GM21381 (cell line): ENCODE results near the gene APOBR.
A peak's percentile ranks its signal among the peaks of the same experiment; 100 is the strongest.
"Not testable (repeated sequence)": the region's sequence is repeated elsewhere in the genome, so short reads cannot be mapped to it uniquely, and the experiment has no call there.

Experiments
- ATAC-seq: cut with Tn5 transposase; IDR thresholded peaks from one replicate; pipeline ENCODE4 v1.9.1; 2021; ENCODE audit warnings: mild to moderate bottlenecking, moderate library complexity; ENCODE audit not compliant: unreplicated experiment

APOBR gene, protein sequence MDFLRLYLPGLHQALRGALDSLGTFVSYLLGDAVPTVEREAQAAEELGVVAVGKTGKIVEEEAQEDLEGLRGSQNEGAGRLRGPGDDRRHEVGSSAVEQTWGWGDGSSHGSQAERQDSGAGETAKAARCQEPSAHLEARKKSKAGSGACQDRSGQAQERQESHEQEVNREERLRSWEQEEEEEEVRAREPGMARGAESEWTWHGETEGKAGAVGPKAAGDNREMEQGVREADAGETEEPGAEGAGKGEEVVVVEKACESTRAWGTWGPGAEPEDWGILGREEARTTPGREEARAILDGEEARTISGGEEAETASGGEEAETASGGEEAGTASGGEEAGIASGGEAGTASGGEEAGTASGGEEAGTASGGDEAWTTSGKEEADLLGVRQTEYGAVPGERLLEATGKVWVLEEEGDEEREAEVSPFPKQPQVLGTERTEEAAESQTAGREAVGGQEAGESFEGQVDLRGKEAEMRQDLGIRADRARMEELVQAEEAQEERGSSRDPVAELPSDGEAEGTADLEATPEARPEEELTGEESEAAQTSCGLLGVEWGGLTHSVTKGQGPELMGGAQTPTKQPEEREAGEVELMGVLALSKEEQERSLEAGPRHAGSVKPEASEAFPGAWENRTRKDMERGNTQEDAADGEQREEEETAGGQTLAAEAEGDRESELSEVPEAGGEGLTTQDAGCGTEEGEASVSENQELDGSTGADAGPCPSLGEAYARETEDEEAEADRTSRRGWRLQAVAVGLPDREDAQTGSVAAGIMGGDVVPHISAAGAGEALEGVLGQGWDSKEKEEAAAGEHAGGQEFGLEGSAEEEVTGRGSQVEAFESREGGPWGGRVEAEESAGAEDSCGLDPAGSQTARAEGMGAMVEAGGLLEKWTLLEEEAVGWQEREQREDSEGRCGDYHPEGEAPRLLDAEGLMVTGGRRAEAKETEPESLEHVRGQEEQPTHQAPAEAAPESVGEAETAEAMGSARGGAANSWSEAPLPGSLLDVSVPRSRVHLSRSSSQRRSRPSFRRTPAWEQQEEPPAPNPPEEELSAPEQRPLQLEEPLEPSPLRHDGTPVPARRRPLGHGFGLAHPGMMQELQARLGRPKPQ

DNA sequence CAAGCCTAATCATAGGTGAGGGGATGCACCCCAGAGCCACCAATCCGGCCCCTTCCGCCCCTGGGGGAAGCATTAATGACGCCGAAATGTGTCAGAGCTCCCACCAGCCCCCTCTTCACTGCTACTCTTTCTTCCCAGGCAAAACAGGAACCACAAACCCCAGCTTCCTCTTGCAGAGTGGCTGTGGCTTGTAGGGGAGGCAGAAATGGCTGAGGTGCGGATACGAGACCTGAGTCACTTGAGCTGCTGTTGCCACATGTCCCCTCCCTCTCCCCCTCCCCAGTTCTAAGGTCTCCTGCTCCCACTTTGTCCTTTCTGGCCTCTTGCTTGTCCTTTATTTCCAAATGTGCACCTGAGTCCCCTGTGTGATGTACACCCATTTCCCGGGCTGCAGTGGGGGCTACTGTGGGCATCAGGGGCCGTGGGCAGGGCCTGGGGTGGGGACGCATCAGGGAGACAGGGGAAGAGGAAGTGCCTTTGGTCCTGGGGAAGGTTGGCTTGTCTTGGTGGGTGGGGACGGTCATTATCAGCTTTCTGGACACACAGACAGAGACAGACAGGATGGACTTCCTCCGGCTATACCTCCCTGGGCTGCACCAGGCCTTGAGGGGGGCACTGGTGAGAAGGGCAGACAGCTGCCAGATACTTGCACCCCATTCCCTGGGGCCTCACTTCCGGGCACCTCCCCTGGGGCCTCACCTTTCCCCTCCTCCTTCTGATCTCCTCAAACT is at the start of gene APOBR:
Gene APOBR, plus strand, starts transcription at position 523 of the 731 bp plus-strand sequence. Its CDS starts 39 bp downstream, at position 562.
- ATAC-seq: peak; percentile 41

DNA sequence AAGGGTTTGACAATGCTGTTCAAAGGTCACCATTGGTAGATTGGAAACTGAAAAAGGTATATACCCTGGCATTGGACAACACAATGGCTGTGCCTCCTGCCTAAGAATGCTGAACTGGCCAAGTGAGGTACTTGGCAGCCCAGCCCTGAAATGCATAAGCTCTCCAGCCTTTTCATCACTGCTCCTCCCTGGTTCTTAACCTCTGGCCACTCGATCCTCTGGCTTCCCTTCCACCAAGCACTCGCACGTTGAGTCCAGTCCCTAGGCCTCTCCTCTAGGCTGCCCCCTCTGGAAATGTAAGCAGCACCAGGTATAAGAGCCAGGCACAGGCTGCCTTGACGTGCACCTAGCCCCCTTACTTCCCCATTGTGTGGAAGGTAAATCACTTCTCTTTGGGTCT is 48.1 kb upstream of the APOBR start:
- not testable (repeated sequence) for ATAC-seq

DNA sequence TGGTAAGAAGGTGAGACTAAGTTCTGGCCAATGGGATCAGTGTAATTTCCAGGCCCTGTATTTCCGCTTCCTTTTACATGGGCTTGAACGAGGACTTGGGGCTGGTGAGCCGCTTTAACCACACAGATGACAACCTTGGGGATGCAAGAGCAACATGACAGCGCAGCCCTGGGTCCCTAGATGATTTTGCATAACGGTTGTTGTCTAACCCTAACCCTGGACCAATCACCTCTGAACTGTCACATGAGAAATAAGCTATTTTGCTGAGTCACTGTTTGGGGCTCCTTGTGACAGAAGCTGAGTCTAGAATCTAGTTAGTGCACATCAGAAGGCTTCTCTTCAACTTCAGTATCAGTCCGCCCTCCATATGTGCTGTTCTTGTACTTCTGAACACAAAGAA is 47.4 kb upstream of the APOBR start:
- ATAC-seq: not testable (repeated sequence)

DNA sequence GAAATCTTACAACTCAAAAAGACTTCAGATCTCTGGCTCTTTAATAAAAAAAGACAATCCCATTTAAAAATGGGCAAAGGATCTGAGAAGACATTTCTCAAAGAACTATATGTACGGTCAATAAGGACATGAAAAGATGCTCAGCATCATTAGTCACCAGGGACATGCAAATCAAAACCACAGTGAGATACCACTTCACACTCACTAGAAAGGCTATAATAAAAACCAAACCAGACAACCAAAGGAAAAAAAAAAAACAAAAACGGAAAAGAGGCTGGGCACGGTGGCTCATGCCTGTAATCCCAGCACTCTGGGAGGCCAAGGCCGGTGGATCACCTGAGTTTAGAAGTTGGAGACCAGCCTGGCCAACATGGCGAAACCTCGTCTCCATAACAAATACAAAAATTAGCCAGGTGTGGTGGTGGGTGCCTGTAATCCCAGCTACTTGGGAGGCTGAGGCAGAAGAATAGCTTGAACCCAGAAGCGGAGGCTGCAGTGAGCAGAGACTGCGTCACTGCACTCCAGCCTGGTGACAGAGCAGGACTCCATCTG is 20.7 kb upstream of the APOBR start:
- ATAC-seq: no peak

DNA sequence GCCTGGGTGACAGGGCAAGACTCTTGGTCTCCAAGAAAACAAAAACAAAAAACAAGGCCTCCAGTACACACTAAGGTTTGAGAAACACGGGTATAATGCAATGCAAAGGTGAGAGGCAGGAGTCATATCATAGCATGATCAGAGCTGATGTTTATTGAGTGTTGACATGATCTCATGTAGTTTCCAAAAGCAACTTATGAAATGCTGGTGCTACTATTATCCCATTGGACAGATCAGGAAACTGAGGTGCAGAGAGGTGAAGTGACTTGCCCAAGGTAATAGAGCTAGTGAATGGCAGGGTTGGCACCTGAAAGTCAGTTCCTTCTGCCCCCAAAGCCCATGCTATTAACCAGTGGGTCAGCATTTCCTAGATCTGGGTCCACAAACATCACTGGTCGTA is 19.2 kb upstream of the APOBR start:
- ATAC-seq: no peak

DNA sequence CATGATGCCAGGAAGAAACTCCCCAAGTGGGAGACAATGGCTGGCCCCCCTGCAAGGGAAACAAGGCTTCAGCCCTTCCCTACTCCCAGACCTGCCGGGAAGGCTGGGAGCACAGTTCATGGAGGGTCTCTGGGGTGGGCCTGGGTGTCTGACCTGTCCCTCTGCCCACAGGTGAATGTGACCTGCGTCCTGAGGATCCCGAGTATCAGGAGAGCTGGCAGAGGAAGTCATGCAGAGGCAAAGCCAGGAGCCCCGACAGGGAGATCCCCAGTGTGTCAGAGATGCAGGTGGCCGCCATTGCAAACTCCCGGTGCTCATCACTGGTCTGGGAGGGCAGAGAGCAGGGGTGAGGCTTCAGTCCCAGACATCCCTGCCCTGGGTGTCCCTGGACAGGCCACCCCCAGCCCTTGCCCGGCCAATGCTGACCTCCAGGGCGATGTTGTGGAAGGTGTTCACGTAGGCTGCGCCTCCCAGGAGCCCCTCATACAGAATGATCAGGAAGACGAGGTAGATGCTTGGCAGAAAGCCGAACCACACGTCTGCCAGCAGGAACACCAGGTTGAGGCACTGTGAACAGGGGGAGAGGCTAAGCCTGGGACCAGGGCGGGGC is 17.0 kb upstream of the APOBR start:
- no peak for ATAC-seq

DNA sequence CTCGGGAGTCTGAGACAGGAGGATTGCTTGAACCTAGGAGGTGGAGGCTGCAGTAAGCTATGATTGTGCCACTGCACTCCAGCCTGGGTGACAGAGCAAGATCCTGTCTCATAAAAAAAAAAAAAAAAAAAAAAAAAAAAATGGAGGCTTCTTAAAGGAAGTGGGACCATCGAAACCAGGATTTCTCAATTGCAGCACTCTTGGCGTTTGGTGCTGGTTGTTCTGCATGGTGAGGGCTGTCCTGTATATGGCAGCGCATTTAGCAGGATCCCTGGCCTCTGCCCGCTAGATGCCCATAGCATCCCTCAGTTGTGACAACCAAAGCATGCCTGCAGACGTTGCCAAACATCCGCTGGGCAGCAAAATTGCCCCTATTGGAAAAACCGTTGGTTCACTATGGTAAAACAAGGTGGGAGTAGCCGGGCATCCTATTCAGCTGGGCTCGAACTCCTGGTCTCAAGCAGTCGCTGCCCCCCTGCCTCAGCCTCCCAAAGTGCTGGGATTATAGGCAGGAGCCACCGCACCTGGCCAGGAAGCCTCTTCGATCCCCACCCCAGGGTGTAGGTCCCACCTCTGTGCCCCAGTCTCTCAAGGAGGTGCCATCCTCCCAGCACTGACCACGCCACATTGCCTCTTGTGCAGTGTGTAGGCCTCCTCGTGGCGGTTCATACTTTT is 15.8 kb upstream of the APOBR start:
- ATAC-seq: no peak

DNA sequence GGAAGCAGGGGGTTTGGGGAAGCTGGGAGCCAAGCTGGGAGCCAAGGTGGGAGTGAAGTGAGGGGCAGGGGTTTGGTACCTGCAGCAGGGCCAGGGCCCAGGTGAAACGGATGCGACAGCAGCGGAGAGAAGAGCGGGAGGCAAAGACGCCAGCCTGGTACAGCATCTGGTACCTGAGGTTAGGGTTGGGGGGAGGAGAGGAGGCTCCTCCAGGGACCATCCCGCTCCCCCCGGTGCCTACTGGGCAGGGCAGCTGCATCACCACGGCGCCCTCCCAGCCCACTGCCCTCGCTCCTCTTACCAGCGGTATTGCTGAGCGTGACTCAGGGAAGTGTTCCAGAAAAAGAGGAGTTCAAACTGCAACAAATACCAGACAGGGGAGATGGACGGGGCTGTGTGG is 12.4 kb upstream of the APOBR start:
- ATAC-seq: no peak

DNA sequence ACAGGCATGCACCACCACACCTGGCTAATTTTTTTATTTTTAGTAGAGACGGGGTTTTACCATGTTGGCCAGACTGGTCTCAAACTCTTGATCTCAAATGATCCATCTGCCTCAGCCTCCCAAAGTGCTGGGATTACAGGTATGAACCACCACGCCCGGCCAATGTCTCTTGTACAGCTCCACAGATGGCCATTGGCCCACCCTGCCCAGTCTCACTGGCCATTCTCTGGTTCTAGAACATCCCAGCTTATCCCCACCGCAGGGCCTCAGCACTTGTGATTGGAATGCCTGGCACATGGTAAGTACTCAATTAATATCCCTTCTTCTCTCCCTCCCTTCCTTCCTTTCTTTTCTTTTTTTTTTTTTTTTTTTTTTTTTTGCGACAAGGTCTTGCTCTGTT is 11.1 kb upstream of the APOBR start:
- not testable (repeated sequence) for ATAC-seq

DNA sequence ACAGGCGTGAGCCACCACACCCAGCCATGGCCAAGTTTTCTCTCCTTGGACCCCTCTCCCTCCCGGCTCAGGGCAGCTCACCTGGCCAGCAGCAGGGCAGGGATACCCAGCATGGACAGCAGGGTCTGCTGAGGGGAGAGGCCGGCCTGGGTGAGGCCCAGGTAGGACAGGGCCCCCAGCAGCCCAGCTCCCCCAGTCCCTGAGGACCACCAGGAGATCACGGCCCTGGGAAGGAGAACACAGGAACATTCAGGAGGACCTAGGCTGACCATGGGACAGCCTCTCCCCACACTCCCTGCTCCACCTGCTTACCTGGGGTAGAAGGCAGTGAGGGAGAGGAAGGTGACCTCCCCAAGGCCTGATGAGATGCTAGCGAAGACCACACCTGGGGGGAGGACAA is 8.2 kb upstream of the APOBR start:
- no peak for ATAC-seq

DNA sequence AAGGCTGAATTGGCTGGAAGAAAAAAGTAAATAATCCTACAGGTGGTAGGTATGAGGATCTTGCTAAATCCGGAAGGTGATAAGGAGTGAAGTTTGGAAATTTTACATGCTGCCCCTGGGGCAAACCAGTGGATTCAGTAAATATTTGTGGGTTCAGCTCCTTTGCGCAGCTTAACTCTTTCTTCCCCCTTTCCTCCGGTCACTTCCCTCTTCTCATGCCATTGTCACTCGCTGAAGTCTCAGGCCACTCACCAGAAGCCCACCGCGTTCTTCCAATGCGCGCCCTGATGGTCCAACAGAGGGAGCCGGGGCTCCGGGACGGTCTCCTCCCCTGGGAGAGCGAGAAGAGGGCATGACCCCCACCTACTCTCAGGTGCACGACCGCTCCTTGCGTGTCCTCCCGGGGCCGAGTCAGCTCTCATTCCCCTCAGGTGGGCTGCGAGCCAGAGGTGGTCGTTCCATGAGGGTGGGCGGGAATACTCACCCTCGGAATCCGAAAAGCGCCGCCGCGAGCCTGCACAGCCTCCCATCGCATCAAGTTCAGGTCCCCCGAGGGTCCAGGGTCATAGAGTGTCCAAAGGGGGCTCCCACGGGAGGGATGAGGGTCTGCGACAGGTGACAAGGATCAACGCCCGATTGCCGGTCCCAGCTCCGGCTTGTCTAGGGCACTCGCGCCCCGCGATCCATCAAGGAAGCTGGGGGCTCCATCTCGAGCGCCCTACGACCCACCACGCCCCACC is 3.0 kb upstream of the APOBR start:
- ATAC-seq: peak; percentile 8

DNA sequence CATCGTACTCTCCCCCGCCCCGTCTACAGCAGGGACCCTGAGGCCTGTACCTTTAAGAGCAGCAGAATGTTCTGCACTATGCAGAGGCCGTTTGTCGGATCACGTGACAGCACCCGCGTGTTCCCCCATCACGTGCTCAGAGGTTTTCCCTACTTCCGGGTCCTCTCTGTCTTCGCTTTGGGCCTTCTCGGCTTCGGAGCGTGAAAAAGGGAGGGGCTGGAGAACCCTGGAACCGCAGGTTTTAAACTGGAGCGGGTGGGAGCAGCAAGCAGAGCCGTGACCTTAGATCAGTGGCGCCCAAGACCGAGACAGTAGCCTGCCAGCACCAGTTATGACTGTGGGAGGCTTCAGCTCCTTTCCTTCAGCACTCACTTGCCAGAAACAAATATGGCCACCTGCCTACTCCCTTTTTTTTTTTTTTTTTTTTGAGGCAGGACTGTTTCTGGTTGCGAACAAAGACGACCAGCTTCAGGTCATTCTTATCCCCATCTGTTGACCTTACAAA is 2.4 kb upstream of the APOBR start, which contains the start of gene CLN3:
Gene CLN3, minus strand, starts transcription at position 105 of the 505 bp plus-strand sequence. CDS start 315 bp downstream, outside the sequence.
- ATAC-seq: peak; percentile 63

DNA sequence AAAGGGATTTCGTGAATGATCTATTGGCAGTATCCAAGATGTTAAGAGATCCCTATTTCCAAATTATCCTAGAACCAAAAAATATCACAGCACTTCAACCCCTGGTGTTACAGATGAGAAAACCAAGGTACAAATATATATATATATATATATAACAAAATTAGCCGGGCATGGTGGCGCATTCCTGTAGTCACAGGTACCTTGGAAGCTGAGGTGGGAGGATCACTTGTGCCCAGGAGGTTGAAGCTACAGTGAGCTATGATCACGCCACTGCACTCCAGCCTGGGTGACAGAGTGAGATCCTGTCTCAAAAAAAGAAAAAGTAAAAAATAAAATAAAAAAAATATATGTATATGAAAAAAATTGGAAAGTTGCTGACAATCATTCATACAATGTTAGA is 1.9 kb upstream of the APOBR start:
- no peak for ATAC-seq

DNA sequence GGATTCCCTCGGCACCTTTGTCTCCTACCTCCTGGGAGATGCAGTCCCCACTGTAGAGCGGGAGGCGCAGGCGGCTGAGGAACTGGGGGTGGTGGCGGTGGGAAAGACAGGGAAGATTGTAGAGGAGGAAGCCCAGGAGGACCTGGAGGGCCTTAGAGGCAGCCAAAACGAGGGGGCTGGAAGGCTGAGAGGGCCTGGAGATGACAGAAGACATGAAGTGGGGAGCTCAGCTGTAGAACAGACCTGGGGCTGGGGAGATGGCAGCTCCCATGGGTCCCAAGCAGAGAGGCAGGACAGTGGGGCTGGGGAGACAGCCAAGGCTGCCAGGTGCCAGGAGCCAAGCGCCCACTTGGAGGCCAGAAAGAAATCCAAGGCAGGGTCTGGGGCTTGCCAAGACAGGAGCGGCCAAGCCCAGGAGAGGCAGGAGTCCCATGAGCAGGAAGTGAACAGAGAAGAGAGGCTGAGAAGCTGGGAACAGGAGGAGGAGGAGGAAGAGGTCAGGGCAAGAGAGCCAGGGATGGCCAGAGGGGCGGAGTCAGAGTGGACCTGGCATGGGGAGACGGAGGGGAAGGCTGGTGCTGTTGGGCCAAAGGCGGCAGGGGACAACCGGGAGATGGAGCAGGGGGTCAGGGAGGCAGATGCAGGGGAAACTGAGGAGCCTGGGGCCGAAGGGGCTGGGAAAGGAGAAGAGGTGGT is 803 bp downstream of the APOBR start:
- ATAC-seq: no peak

DNA sequence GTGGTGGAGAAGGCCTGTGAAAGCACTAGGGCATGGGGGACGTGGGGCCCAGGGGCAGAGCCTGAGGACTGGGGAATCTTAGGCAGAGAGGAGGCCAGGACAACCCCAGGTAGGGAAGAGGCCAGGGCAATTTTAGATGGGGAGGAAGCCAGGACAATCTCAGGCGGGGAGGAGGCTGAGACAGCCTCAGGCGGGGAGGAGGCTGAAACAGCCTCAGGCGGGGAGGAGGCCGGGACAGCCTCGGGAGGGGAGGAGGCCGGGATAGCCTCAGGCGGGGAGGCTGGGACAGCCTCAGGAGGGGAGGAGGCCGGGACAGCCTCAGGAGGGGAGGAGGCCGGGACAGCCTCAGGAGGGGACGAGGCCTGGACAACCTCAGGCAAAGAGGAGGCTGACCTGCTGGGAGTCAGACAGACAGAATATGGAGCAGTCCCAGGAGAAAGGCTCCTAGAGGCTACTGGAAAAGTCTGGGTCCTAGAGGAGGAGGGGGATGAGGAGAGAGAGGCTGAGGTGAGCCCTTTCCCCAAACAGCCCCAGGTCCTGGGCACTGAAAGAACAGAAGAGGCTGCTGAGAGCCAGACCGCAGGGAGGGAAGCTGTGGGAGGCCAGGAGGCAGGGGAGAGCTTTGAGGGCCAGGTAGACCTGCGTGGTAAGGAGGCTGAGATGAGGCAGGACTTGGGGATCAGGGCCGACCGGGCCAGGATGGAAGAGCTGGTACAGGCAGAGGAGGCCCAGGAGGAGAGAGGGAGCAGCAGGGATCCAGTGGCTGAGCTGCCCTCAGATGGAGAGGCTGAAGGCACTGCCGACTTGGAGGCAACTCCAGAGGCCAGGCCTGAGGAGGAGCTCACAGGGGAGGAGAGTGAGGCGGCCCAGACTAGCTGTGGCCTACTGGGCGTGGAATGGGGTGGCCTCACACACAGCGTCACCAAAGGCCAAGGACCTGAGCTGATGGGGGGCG is 1.6 kb downstream of the APOBR start:
- no peak for ATAC-seq

DNA sequence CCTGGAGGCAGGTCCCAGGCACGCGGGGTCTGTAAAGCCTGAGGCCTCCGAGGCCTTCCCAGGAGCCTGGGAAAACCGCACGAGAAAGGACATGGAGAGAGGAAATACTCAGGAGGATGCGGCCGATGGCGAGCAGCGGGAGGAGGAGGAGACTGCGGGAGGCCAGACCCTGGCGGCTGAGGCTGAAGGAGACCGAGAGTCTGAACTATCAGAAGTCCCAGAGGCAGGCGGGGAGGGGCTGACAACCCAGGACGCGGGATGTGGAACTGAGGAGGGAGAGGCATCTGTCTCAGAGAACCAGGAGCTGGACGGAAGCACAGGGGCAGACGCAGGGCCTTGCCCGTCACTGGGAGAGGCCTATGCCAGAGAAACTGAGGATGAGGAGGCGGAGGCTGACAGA is 2.4 kb downstream of the APOBR start:
- no peak for ATAC-seq

DNA sequence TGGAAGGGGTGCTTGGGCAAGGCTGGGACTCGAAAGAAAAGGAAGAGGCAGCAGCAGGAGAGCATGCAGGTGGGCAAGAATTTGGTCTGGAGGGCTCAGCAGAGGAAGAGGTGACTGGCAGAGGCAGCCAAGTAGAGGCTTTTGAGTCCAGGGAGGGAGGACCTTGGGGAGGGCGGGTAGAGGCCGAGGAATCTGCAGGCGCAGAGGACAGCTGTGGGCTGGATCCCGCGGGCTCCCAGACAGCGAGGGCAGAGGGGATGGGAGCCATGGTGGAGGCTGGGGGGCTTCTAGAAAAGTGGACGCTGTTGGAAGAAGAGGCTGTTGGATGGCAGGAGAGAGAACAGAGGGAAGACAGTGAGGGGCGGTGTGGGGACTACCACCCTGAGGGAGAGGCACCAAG is 2.9 kb downstream of the APOBR start:
- ATAC-seq: no peak
